Gastroesophageal sphincter (tissue), 4 donors: ENCODE results near the gene BMP2. TPM values are rescaled to one million over a fixed set of nuclear protein-coding genes. Genes with fewer than 3 reads are reported as not detected.

Source experiments
- ATAC-seq: fragments of 150-250 bp; one replicate; pipeline ENCODE4 v1.9.1; 2016; ENCODE audit warnings: mild to moderate bottlenecking, moderate library complexity
- H3K27ac ChIP-seq, 4 donors: fragments of 200-600 bp; sonication (generic) in 3 of 4; 1 replicate in 3 of 4; 2 replicates in 1 of 4; pipeline ENCODE4 v1.5.1; 2016 to 2019
- H3K27me3 ChIP-seq: fragments of 200-600 bp; sonication (generic); one replicate; pipeline ENCODE4 v1.5.1; 2019
- H3K36me3 ChIP-seq, 2 donors: fragments of 200-600 bp; sonication (generic); one replicate each; pipeline ENCODE4 v1.5.1; 2019; ENCODE audit warnings: control low read depth in 1 of 2
- H3K4me1 ChIP-seq, 3 donors: fragments of 200-600 bp; sonication (generic); 1 replicate in 2 of 3; 2 replicates in 1 of 3; pipeline ENCODE4 v1.5.1; 2016 to 2019; ENCODE audit warnings: control low read depth in 2 of 3
- H3K4me3 ChIP-seq, 2 donors: fragments of 200-600 bp; sonication (generic); one replicate each; pipeline ENCODE4 v1.5.1; 2019; ENCODE audit warnings: mild to moderate bottlenecking in 1 of 2, moderate library complexity in 1 of 2
- H3K9me3 ChIP-seq, 3 donors: fragments of 200-600 bp; sonication (generic); one replicate each; pipeline ENCODE4 v1.5.1; 2017 to 2019; ENCODE audit warnings: control low read depth in 2 of 3
- CTCF ChIP-seq, 4 experiments: fragments of 200-600 bp in 2 of 4; fragments of 450-650 bp in 2 of 4; sonication (generic) in 1 of 4; IDR thresholded peaks; one replicate each; pipeline ENCODE4 v1.5.1; 2017 to 2019; ENCODE audit warnings: antibody characterized with exemption in 4 of 4, mild to moderate bottlenecking in 2 of 4, moderate library complexity in 2 of 4
- EP300 ChIP-seq: sonication (generic); formaldehyde crosslinking; IDR thresholded peaks from one replicate; pipeline ENCODE4 v1.6.1; 2017; ENCODE audit warnings: antibody characterized with exemption, mild to moderate bottlenecking
- POLR2A ChIP-seq, 2 donors: fragments of 450-650 bp; IDR thresholded peaks; one replicate each; pipeline ENCODE4 v1.6.1; 2017; ENCODE audit warnings: antibody characterized with exemption in 2 of 2, mild to moderate bottlenecking in 2 of 2, moderate library complexity in 1 of 2
- POLR2AphosphoS5 ChIP-seq: sonication (generic); formaldehyde crosslinking; IDR thresholded peaks from one replicate; pipeline ENCODE4 v1.6.1; 2017; ENCODE audit warnings: antibody characterized with exemption
- WGBS, 2 donors: methylation state at CpG; one replicate each; pipeline ENCODE4 v1.1.5; 2018; ENCODE audit warnings: low coverage in 1 of 2; 5-methylcytosine and 5-hydroxymethylcytosine counted together
- total RNA-seq, 4 donors: library from RNA; depleted of rRNA; stranded (reverse); fragments of >200 nt; gene quantifications; one replicate each; pipeline ENCODE4 v1.1.0, GENCODE V29; 2016

Gene BMP2
- total RNA-seq, 4 donors from 2014 or later: 4.9 to 8.9 (median 5.4) TPM

- no peak overlapping the region for H3K4me3 ChIP-seq
- H3K4me1 ChIP-seq: peaks cover 0 to 38% (median 4%) of the 10 kb centered on the region in 3 donors
- peaks cover 31% of the 10 kb centered on the region for H3K27me3 ChIP-seq
- TF ChIP-seq POLR2AphosphoS5 (no peak), CTCF (IDR thresholded peaks at IDR 0.05) (peak; percentile 36 to 64 (median 52))
- H3K9me3 ChIP-seq: no peaks in the 10 kb centered on the region
- WGBS, 2 donors: 12 to 14% methylated on average over 6 of the region's 6 CpGs
- H3K27ac ChIP-seq: no peak overlapping the region
- ATAC-seq: no peak
- no peaks in the 10 kb centered on the region for H3K36me3 ChIP-seq
Observed at GRCh38 chr20:6765469-6766058, 1.9 kb upstream of the BMP2 start.

- TF ChIP-seq EP300 (no peak), CTCF (IDR thresholded peaks at IDR 0.05) (no peak), POLR2AphosphoS5 (no peak), POLR2A (IDR thresholded peaks at IDR 0.05) (no peak)
- Histone ChIP-seq H3K4me3 (no peak overlapping the region), H3K36me3 (no peaks in the 10 kb centered on the region), H3K27ac (no peak overlapping the region), H3K9me3 (no peaks in the 10 kb centered on the region), H3K27me3 (peaks cover 34% of the 10 kb centered on the region), H3K4me1 (peaks cover 0 to 45% (median 4%) of the 10 kb centered on the region in 3 donors)
- no peak for ATAC-seq
- 88 to 89% methylated on average over 5 of the region's 9 CpGs for WGBS, 2 donors
Observed at GRCh38 chr20:6766433-6766832, 1.1 kb upstream of the BMP2 start.

GRCh38 chr20:6767126-6767535 is 355 bp upstream of the BMP2 start:
- Histone ChIP-seq H3K27me3 (peaks cover 30% of the 10 kb centered on the region), H3K36me3 (no peaks in the 10 kb centered on the region), H3K4me1 (peaks cover 0 to 45% (median 4%) of the 10 kb centered on the region in 3 donors), H3K27ac (peak overlapping the region in 3 of 4 donors; percentile 38 to 77 (median 68)), H3K4me3 (peak overlapping the region; percentile 59 to 73), H3K9me3 (no peaks in the 10 kb centered on the region)
- ATAC-seq: no peak
- TF ChIP-seq POLR2A (IDR thresholded peaks at IDR 0.05) (no peak), EP300 (no peak), POLR2AphosphoS5 (no peak), CTCF (IDR thresholded peaks at IDR 0.05) (no peak)
- 8 to 22% methylated on average over 4 to 6 of the region's 26 CpGs for WGBS, 2 donors

- H3K27me3 ChIP-seq: peaks cover 29% of the 10 kb centered on the region
- H3K36me3 ChIP-seq: no peaks in the 10 kb centered on the region
- no peak for TF ChIP-seq CTCF (IDR thresholded peaks at IDR 0.05)
- TF ChIP-seq POLR2AphosphoS5: no peak
- TF ChIP-seq POLR2A (IDR thresholded peaks at IDR 0.05): no peak
- no peak for TF ChIP-seq EP300
- no peaks in the 10 kb centered on the region for H3K9me3 ChIP-seq
- WGBS, 2 donors: 0 to 7% methylated on average over 14 to 31 of the region's 70 CpGs
- peak; percentile 16 for ATAC-seq
- H3K27ac ChIP-seq: peak overlapping the region in 3 of 4 donors; percentile 68 to 78 (median 77)
- peaks cover 0 to 45% (median 4%) of the 10 kb centered on the region in 3 donors for H3K4me1 ChIP-seq
- H3K4me3 ChIP-seq: peak overlapping the region; percentile 59 to 73
Observed at GRCh38 chr20:6768228-6769140, 998 bp downstream of the BMP2 start.
